GM19395 (cell line): Measurements from ENCODE around the gene ADCY1.

Experiments used
- ATAC-seq: cut with Tn5 transposase; IDR thresholded peaks from one replicate; pipeline ENCODE4 v1.9.1; 2021; ENCODE audit warnings: mild to moderate bottlenecking, moderate library complexity; ENCODE audit not compliant: unreplicated experiment

ADCY1 gene

GRCh38 chr7:45649560-45650346, 75.6 kb downstream of the ADCY1 start:
- ATAC-seq = no peak

GRCh38 chr7:45650404-45651394, 76.5 kb downstream of the ADCY1 start:
- ATAC-seq = no peak

- no peak for ATAC-seq
These were observed 77.4 kb downstream of the ADCY1 start for GRCh38 chr7:45651540-45651939.

GRCh38 chr7:45652630-45653029, 78.5 kb downstream of the ADCY1 start:
- no peak for ATAC-seq

- ATAC-seq = no peak
These were observed 79.2 kb downstream of the ADCY1 start for GRCh38 chr7:45653209-45653907.

- no peak for ATAC-seq
These were observed 80.2 kb downstream of the ADCY1 start for GRCh38 chr7:45654341-45654740.

GRCh38 chr7:45655539-45655938, 81.4 kb downstream of the ADCY1 start:
- ATAC-seq = no peak

- ATAC-seq = no peak
These were observed 82.3 kb downstream of the ADCY1 start for GRCh38 chr7:45656431-45656830.

- ATAC-seq = no peak
These were observed 83.1 kb downstream of the ADCY1 start for GRCh38 chr7:45657136-45657889.

- no peak for ATAC-seq
These were observed 83.9 kb downstream of the ADCY1 start for GRCh38 chr7:45657890-45658715.

GRCh38 chr7:45658716-45659495, 84.7 kb downstream of the ADCY1 start:
- no peak for ATAC-seq

- ATAC-seq = no peak
These were observed 85.5 kb downstream of the ADCY1 start for GRCh38 chr7:45659496-45660139.

- ATAC-seq = no peak
These were observed 86.2 kb downstream of the ADCY1 start for GRCh38 chr7:45660201-45660900.

GRCh38 chr7:45660901-45661211, 86.7 kb downstream of the ADCY1 start:
- no peak for ATAC-seq

GRCh38 chr7:45661302-45661995, 87.3 kb downstream of the ADCY1 start:
- no peak for ATAC-seq

GRCh38 chr7:45662018-45662417, 87.8 kb downstream of the ADCY1 start:
- ATAC-seq = no peak

GRCh38 chr7:45662540-45663166, 88.5 kb downstream of the ADCY1 start:
- ATAC-seq = no peak
